Neural cell (in vitro differentiated cells): ENCODE measurements around the gene MYL4. TPM values are rescaled to one million over a fixed set of nuclear protein-coding genes. Genes with fewer than 3 reads are reported as not detected.

Experiments
- H2AFZ ChIP-seq: fragments of 200-600, 300-800 bp; sonication (generic), shearing (Covaris generic); 2 replicates; pipeline ENCODE4 v1.6.0; 2014; ENCODE audit warnings: low read depth, mild to moderate bottlenecking, antibody characterized with exemption, low read length, moderate library complexity
- H3F3A ChIP-seq: fragments of 200-600 bp; shearing (Covaris generic); 2 replicates; pipeline ENCODE4 v1.6.1; 2016; ENCODE audit warnings: mild to moderate bottlenecking, moderate library complexity, mixed read lengths, antibody characterized with exemption, low read length; ENCODE audit not compliant: insufficient read depth, poor library complexity, severe bottlenecking
- H3K27ac ChIP-seq: fragments of 200-600, 300-800 bp; sonication (generic), shearing (Covaris generic); 2 replicates; pipeline ENCODE4 v1.5.1; 2014; ENCODE audit warnings: mild to moderate bottlenecking, low read length, moderate library complexity
- H3K27me3 ChIP-seq: fragments of 300-800, 200-600 bp; sonication (generic), shearing (Covaris generic); 2 replicates; pipeline ENCODE4 v1.6.0; 2014; ENCODE audit warnings: mild to moderate bottlenecking, low read depth, low read length, moderate library complexity; ENCODE audit not compliant: insufficient read depth
- H3K36me3 ChIP-seq: fragments of 300-800, 200-600 bp; sonication (generic), shearing (Covaris generic); 2 replicates; pipeline ENCODE4 v1.5.1; 2014; ENCODE audit warnings: mild to moderate bottlenecking, antibody characterized with exemption, low read length, moderate library complexity; ENCODE audit not compliant: insufficient read depth
- H3K4me2 ChIP-seq: fragments of 300-800, 200-600 bp; sonication (generic), shearing (Covaris generic); 2 replicates; pipeline ENCODE4 v1.6.0; 2014; ENCODE audit warnings: mild to moderate bottlenecking, low read length
- H3K4me3 ChIP-seq: fragments of 300-800, 200-600 bp; sonication (generic), shearing (Covaris generic); 2 replicates; pipeline ENCODE4 v1.5.1; 2014; ENCODE audit warnings: mild to moderate bottlenecking, low read length, moderate library complexity
- H3K79me2 ChIP-seq: fragments of 200-600 bp; shearing (Covaris generic); replicated peaks from 2 replicates; pipeline ENCODE4 v1.6.0; 2014; ENCODE audit warnings: mild to moderate bottlenecking, low read length, moderate library complexity; ENCODE audit not compliant: insufficient read depth
- H3K9ac ChIP-seq: fragments of 300-800, 200-600 bp; sonication (generic), shearing (Covaris generic); 2 replicates; pipeline ENCODE4 v1.6.1; 2016; ENCODE audit warnings: mild to moderate bottlenecking, low read length, mixed read lengths
- H3K9me2 ChIP-seq: fragments of 200-600 bp; shearing (Covaris generic); 2 replicates; pipeline ENCODE4 v1.6.1; 2016; ENCODE audit warnings: mild to moderate bottlenecking, low read length, mixed read lengths; ENCODE audit not compliant: insufficient read depth
- H3K9me3 ChIP-seq: fragments of 200-600, 300-800 bp; sonication (generic), shearing (Covaris generic); 2 replicates; pipeline ENCODE4 v1.6.1; 2016; ENCODE audit warnings: mild to moderate bottlenecking, mixed run types, low read length, moderate library complexity, mixed read lengths
- H4K20me1 ChIP-seq: fragments of 200-600 bp; shearing (Covaris generic); 2 replicates; pipeline ENCODE4 v1.6.1; 2016; ENCODE audit warnings: mild to moderate bottlenecking, mixed run types; ENCODE audit not compliant: insufficient read depth
- EP300 ChIP-seq: fragments of 450-650 bp; conservative IDR thresholded peaks from 2 replicates; pipeline ENCODE4 v1.6.1; 2014; ENCODE audit warnings: antibody characterized with exemption, mild to moderate bottlenecking, moderate library complexity; ENCODE audit not compliant: poor library complexity, severe bottlenecking
- EZH2 ChIP-seq: fragments of 200-600, 300-800 bp; shearing (Covaris generic), sonication (generic); IDR thresholded peaks from 2 replicates; pipeline ENCODE4 v1.6.1; 2014; ENCODE audit warnings: antibody characterized with exemption, low read length, borderline replicate concordance, mild to moderate bottlenecking; ENCODE audit not compliant: insufficient read depth, poor library complexity, severe bottlenecking
- MXI1 ChIP-seq: fragments of 450-650 bp; conservative IDR thresholded peaks from 2 replicates; pipeline ENCODE4 v1.6.1; 2014; ENCODE audit warnings: antibody characterized with exemption, mild to moderate bottlenecking; ENCODE audit not compliant: poor library complexity, severe bottlenecking
- POLR2AphosphoS5 ChIP-seq: IDR thresholded peaks from 2 replicates; pipeline ENCODE4 v1.6.1; 2012
- RAD21 ChIP-seq: fragments of 450-650 bp; conservative IDR thresholded peaks from 2 replicates; pipeline ENCODE4 v1.6.1; 2014; ENCODE audit warnings: antibody characterized with exemption, mild to moderate bottlenecking, moderate library complexity
- REST ChIP-seq: IDR thresholded peaks from 2 replicates; pipeline ENCODE4 v1.6.1; 2012; ENCODE audit warnings: borderline replicate concordance
- SMC3 ChIP-seq: fragments of 450-650 bp; conservative IDR thresholded peaks from 2 replicates; pipeline ENCODE4 v1.6.1; 2014; ENCODE audit warnings: antibody characterized with exemption, mild to moderate bottlenecking, moderate library complexity; ENCODE audit not compliant: poor library complexity
- TAF1 ChIP-seq: IDR thresholded peaks from 2 replicates; pipeline ENCODE4 v1.6.1; 2012; ENCODE audit warnings: low read depth
- polyA plus RNA-seq: library from polyadenylated mRNA; depleted of rRNA; stranded (reverse); fragments of >200 nt; gene quantifications from 2 replicates; pipeline ENCODE4 v1.2.3, GENCODE V29; 2014
- TF ChIP-seq, protein P1 (sequence below): fragments of 450-650 bp; IDR thresholded peaks from 2 replicates; pipeline ENCODE4 v1.5.1; 2014; ENCODE audit warnings: antibody characterized with exemption, mild to moderate bottlenecking, moderate library complexity; ENCODE audit not compliant: poor library complexity, severe bottlenecking

The MYL4 gene
- polyA plus RNA-seq, 1 donor from 2014 or later = not detected

GRCh38 chr17:47252766-47253512 lies 43.8 kb downstream of the MYL4 start:
- no peak for TF ChIP-seq REST
- TF ChIP-seq RAD21 = no peak
- TF ChIP-seq EZH2 = no peak
- TF ChIP-seq EP300 = no peak
- no peak for TF ChIP-seq POLR2AphosphoS5
- TF ChIP-seq MXI1 = no peak
- TF ChIP-seq, protein P1, sequence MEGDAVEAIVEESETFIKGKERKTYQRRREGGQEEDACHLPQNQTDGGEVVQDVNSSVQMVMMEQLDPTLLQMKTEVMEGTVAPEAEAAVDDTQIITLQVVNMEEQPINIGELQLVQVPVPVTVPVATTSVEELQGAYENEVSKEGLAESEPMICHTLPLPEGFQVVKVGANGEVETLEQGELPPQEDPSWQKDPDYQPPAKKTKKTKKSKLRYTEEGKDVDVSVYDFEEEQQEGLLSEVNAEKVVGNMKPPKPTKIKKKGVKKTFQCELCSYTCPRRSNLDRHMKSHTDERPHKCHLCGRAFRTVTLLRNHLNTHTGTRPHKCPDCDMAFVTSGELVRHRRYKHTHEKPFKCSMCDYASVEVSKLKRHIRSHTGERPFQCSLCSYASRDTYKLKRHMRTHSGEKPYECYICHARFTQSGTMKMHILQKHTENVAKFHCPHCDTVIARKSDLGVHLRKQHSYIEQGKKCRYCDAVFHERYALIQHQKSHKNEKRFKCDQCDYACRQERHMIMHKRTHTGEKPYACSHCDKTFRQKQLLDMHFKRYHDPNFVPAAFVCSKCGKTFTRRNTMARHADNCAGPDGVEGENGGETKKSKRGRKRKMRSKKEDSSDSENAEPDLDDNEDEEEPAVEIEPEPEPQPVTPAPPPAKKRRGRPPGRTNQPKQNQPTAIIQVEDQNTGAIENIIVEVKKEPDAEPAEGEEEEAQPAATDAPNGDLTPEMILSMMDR = no peak
- no peak for TF ChIP-seq TAF1
- TF ChIP-seq SMC3 = no peak
- no peaks in the 10 kb centered on the region for H3K9me2 ChIP-seq
- H2AFZ ChIP-seq = no peak overlapping the region
- no peaks in the 10 kb centered on the region for H4K20me1 ChIP-seq
- H3K79me2 ChIP-seq = no peaks in the 10 kb centered on the region
- H3K9ac ChIP-seq = peak overlapping the region; percentile 54
- no peak overlapping the region for H3K27ac ChIP-seq
- no peaks in the 10 kb centered on the region for H3K9me3 ChIP-seq
- peaks cover 46% of the 10 kb centered on the region for H3K27me3 ChIP-seq
- H3F3A ChIP-seq = no peaks in the 10 kb centered on the region
- H3K4me2 ChIP-seq = peak overlapping the region; percentile 30
- H3K4me3 ChIP-seq = peak overlapping the region; percentile 90
- H3K36me3 ChIP-seq = no peaks in the 10 kb centered on the region

DNA sequence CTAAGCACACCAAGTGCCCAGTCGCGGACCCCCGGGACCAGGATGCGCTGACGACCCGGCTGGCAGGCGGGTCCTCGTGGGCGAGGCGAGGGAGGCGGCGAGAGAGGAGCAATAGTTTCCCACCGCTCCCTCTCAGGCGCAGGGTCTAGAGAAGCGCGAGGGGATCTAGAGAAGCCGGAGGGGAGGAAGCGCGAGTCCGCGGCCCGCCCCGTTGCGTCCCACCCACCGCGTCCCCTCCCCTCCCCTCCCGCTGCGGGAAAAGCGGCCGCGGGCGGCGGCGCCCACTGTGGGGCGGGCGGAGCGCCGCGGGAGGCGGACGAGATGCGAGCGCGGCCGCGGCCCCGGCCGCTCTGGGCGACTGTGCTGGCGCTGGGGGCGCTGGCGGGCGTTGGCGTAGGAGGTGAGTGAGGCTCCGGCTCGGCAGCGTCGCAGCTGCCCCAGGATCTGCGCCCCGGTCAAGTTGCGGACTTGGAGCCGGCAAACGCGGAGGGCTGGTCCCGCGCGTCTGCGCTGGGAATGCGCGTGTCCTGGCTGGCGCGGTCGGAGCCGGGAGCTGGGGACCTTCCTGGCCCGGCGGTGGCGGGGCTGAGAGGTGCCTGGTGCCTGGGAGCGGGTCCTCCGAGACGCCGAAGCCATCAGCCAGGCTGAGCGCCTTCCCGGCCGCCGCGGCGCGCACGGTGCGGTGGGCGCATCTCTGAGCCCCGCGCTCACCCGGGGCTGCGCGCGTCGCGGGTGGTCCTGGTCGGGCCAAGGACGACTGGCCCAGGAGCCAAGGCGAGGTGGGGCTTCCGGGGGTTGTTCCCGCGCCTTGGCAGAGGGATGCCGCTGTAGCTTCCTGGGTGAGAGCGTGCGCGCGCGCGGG lies 44.6 kb downstream of the MYL4 start, which contains the start of gene ITGB3:
ITGB3 (plus strand) TSS at position 287 of the 862 bp plus-strand sequence; CDS start at position 322, 35 bp downstream.
- Histone ChIP-seq H3K27me3 (peaks cover 46% of the 10 kb centered on the region), H3K4me3 (peak within 1 kb of the TSS; percentile 90), H3K4me2 (peak within 1 kb of the TSS; percentile 41), H3F3A (no peaks in the 10 kb centered on the region), H3K9me2 (no peaks in the 10 kb centered on the region), H3K79me2 (no peaks in the 10 kb centered on the region), H3K9ac (peak within 1 kb of the TSS; percentile 54), H3K36me3 (no peaks in the 10 kb centered on the region), H3K9me3 (no peaks in the 10 kb centered on the region), H3K27ac (no peak within 1 kb of the TSS), H2AFZ (peak within 1 kb of the TSS; percentile 3), H4K20me1 (no peaks in the 10 kb centered on the region)
- peak; percentile 49 for TF ChIP-seq MXI1
- TF ChIP-seq, protein P1 = peak; percentile 72
- peak; percentile 28 for TF ChIP-seq SMC3
- no peak for TF ChIP-seq TAF1
- peak; percentile 10 for TF ChIP-seq REST
- TF ChIP-seq RAD21 = peak; percentile 30
